Thoracic aorta (tissue), 2 donors: ENCODE results near the gene RNF175. TPM values are rescaled to one million over a fixed set of nuclear protein-coding genes. Genes with fewer than 3 reads are reported as not detected.

ENCODE experiments used
- ATAC-seq: fragments of 150-250 bp; one replicate; pipeline ENCODE4 v1.8.0; 2017; ENCODE audit warnings: low read depth; ENCODE audit not compliant: insufficient number of reproducible peaks, low FRiP score
- DNase-seq: peaks from one replicate; pipeline ENCODE4 v3.0.0-alpha.2; 2020; ENCODE audit warnings: low spot score
- H3K27ac ChIP-seq, 2 donors: fragments of 200-600 bp; sonication (generic); 1 replicate in 1 of 2; 2 replicates in 1 of 2; pipeline ENCODE4 v1.5.1; 2016; ENCODE audit warnings: mild to moderate bottlenecking in 2 of 2, moderate library complexity in 2 of 2
- H3K27me3 ChIP-seq: fragments of 200-600 bp; sonication (generic); replicated peaks from 2 replicates; pipeline ENCODE4 v1.6.0; 2016; ENCODE audit warnings: mild to moderate bottlenecking; ENCODE audit not compliant: insufficient read depth
- H3K36me3 ChIP-seq: fragments of 200-600 bp; sonication (generic); one replicate; pipeline ENCODE4 v1.5.1; 2016
- H3K4me1 ChIP-seq, 2 donors: fragments of 200-600 bp; sonication (generic); 1 replicate in 1 of 2; 2 replicates in 1 of 2; pipeline versions ENCODE4 v1.5.1 to v1.6.0; 2016; ENCODE audit warnings: low read depth in 2 of 2, mild to moderate bottlenecking in 1 of 2; ENCODE audit not compliant: control insufficient read depth in 1 of 2
- H3K4me3 ChIP-seq: fragments of 200-600 bp; sonication (generic); 2 replicates; pipeline ENCODE4 v1.5.1; 2016; ENCODE audit warnings: mild to moderate bottlenecking
- H3K9me3 ChIP-seq: fragments of 200-600 bp; sonication (generic); 2 replicates; pipeline ENCODE4 v1.5.1; 2016
- total RNA-seq, 2 donors: library from RNA; depleted of rRNA; stranded (reverse); fragments of >200 nt; gene quantifications; one replicate each; pipeline versions ENCODE4 v1.1.0 to v1.2.3, GENCODE V29; 2016
- TF ChIP-seq, protein P1 (sequence below): fragments of 200-600 bp; sonication (generic); IDR thresholded peaks from one replicate; pipeline ENCODE4 v1.5.1; 2019; ENCODE audit warnings: antibody characterized with exemption

Gene RNF175
- total RNA-seq, 2 donors from 2014 or later = not detected

DNA sequence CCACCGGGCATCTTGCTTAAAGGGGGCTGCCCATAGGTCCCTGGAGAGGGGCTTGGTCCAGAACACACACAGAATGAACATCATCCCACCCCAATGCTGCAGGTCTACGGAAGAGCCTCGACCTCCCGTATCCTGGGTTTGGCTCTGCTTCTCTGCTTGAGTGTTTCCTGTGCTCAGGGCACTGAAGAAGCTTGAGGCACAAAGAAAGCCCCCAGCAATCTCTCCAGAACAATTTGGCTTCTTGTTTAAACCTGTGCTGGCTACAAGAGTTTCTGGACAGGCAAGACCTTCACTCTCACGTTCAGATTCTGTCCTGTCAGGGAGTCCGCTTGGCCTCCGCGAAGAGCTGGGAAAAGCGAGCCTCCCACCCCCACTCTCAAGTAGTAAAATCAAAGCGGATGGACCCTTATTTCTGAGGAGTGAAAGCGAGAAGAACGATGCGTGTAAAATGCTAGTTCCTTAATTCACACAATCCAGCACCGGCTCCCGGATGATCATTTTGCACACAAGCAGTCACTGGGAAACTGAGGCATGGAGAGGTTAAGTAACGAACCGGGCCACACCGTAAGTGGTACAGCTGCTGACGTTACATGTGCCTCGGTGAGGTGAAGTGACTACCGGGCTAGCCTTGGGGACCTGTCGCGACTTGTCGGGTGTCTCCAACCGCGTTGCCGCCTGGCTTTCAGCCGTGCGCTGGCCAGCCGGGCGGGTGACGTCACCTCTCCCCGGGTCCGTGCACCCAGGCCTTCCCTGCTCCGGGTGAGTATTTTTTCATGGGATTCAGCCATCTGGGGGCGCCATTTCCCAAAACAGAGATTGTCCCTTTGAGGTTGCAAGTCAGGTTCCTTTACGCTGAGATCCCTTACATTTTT, 32.2 kb upstream of the RNF175 start:
- Histone ChIP-seq H3K4me1 (peaks cover 18 to 43% of the 10 kb centered on the region in 2 donors), H3K9me3 (no peaks in the 10 kb centered on the region), H3K4me3 (peak overlapping the region; percentile 64), H3K27ac (no peak overlapping the region), H3K36me3 (no peaks in the 10 kb centered on the region), H3K27me3 (peaks cover 16% of the 10 kb centered on the region)
- TF ChIP-seq, protein P1, sequence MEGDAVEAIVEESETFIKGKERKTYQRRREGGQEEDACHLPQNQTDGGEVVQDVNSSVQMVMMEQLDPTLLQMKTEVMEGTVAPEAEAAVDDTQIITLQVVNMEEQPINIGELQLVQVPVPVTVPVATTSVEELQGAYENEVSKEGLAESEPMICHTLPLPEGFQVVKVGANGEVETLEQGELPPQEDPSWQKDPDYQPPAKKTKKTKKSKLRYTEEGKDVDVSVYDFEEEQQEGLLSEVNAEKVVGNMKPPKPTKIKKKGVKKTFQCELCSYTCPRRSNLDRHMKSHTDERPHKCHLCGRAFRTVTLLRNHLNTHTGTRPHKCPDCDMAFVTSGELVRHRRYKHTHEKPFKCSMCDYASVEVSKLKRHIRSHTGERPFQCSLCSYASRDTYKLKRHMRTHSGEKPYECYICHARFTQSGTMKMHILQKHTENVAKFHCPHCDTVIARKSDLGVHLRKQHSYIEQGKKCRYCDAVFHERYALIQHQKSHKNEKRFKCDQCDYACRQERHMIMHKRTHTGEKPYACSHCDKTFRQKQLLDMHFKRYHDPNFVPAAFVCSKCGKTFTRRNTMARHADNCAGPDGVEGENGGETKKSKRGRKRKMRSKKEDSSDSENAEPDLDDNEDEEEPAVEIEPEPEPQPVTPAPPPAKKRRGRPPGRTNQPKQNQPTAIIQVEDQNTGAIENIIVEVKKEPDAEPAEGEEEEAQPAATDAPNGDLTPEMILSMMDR = no peak
- no peak for DNase-seq
- ATAC-seq = no peak

DNA sequence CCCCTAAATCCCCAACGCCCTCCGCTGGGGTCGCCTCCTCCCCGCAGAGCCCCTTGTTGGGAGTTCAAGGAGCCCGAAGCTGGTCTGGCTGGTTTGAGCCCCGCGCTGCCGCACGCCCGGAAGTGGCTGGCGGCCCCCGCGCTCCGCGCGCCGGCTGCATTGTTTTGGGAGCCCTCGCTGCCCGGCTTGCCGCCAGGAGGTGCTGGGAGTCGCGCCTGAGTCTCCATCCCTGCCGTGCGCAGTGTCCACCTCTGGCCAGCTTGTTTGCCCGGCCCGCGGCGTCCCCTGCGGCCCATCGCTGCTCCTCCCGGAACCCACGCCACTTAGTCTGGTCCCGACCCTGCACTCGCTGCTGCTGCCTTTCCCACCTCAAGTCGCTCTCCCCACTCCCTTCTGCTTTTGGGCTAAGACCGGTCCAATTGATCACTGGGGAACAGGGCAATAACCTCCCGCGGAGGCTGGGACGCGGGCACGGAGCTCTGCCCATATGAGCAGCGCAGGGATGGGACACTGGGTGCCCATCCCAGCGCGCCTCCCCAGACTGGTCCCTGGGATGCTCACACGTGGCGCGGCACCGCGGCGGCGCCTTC, 31.2 kb upstream of the RNF175 start:
- Histone ChIP-seq H3K27me3 (peaks cover 16% of the 10 kb centered on the region), H3K4me3 (peak overlapping the region; percentile 64), H3K9me3 (no peaks in the 10 kb centered on the region), H3K27ac (no peak overlapping the region), H3K36me3 (no peaks in the 10 kb centered on the region), H3K4me1 (peaks cover 18 to 43% of the 10 kb centered on the region in 2 donors)
- no peak for DNase-seq
- TF ChIP-seq, protein P1 = no peak
- ATAC-seq = no peak

DNA sequence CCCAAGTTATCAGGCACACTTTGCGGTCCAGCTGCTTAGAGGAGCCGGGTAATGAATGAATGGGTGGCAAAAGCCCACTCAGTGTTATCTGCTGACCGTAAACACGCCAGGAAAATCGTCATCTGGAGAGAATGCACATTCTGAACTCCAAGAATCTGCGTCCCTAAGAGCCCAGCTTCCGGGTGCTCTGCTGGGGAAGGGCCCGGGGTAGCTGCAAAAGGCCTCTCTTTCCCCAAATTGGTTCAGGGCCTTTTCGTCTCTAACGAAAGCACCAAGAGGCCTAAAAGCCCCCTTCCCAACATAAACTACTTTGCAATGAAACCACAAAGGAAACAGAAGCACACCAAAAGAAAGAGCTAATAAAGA, 30.7 kb upstream of the RNF175 start:
- H3K36me3 ChIP-seq = no peaks in the 10 kb centered on the region
- H3K27ac ChIP-seq = no peak overlapping the region
- peaks cover 18 to 43% of the 10 kb centered on the region in 2 donors for H3K4me1 ChIP-seq
- peak overlapping the region; percentile 64 for H3K4me3 ChIP-seq
- TF ChIP-seq, protein P1 = no peak
- DNase-seq = no peak
- ATAC-seq = no peak
- H3K27me3 ChIP-seq = peaks cover 16% of the 10 kb centered on the region
- H3K9me3 ChIP-seq = no peaks in the 10 kb centered on the region

DNA sequence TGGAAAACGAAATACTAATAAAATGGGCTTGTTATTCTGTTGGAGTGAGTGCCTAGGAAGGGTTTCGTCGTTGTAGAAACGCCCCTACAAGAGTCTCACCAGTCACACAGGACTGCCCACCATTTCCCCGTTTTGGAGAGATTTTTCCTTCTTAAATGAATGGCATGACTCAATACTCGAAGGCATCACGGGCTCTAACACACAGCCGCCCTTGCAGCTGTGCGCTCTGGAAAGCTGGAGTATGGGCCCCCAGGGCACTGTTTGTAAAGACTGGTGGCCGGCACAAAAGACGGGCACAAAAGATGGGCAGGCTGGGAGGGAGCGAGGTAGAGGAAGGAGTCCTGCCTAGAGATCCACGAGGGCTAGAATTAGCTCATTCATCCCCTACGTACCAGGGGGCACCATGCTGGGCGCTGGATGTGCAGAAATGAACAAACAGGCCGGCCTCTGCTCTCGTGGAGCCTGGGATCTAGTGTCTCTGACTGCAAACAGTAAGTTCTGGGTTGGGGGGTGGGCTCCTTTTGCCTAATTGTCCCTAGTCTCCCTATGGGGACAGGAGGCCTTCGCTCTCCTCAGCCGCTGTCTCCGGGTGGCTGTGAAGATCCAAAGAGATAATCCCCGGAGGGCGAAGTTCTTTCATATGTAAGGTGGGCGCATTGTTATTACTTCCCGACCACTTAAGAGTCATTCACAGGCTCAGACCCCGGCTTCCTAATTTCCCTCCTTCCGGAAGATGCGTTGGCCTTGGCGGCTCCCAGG, 30.1 kb upstream of the RNF175 start:
- Histone ChIP-seq H3K4me1 (peaks cover 18 to 43% of the 10 kb centered on the region in 2 donors), H3K27me3 (peaks cover 16% of the 10 kb centered on the region), H3K36me3 (no peaks in the 10 kb centered on the region), H3K9me3 (no peaks in the 10 kb centered on the region), H3K4me3 (peak overlapping the region; percentile 68), H3K27ac (peak overlapping the region in 1 of 2 donors; percentile 30)
- ATAC-seq = no peak
- no peak for DNase-seq
- TF ChIP-seq, protein P1 = no peak
